HL-60/S4 treated with retinoic acid at 250 ng/mL for 4 days and 3 days (cell line): ENCODE measurements around the gene FCER2.

ENCODE experiments used
- in situ Hi-C: fragments of 300-500 bp; cut with MboI; formaldehyde crosslinking; loops from 2 replicates; pipeline ENCODE4 v1.7.0; 2022; ENCODE audit warnings: low sequenced_read_pairs

The FCER2 gene

GRCh38 chr19:7704280-7705060 is 2.5 kb upstream of the FCER2 start:
- in situ Hi-C loops, result no loop called here

GRCh38 chr19:7703332-7703731 is 1.4 kb upstream of the FCER2 start:
- in situ Hi-C loops, result no loop called here

- in situ Hi-C loops, result no loop called here
Measured at GRCh38 chr19:7701049-7701653, 780 bp downstream of the FCER2 start.

GRCh38 chr19:7699417-7700401 is 2.2 kb downstream of the FCER2 start:
- in situ Hi-C loops, result no loop called here

GRCh38 chr19:7699003-7699402 is 2.9 kb downstream of the FCER2 start:
- in situ Hi-C loops, result no loop called here

- in situ Hi-C loops, result no loop called here
Measured at GRCh38 chr19:7698583-7698982, 3.3 kb downstream of the FCER2 start.

GRCh38 chr19:7697721-7698287 is 4.1 kb downstream of the FCER2 start:
- in situ Hi-C loops, result no loop called here

- in situ Hi-C loops, result no loop called here
Measured at GRCh38 chr19:7694499-7694898, 7.4 kb downstream of the FCER2 start.

GRCh38 chr19:7692417-7693088 is 9.4 kb downstream of the FCER2 start:
- in situ Hi-C loops, result no loop called here

GRCh38 chr19:7691497-7691896 is 10.4 kb downstream of the FCER2 start:
- in situ Hi-C loops, result no loop called here

GRCh38 chr19:7690779-7691258 is 11.1 kb downstream of the FCER2 start:
- in situ Hi-C loops, result no loop called here

- in situ Hi-C loops, result no loop called here
Measured at GRCh38 chr19:7689165-7689564, 12.8 kb downstream of the FCER2 start.

- in situ Hi-C loops, result no loop called here
Measured at GRCh38 chr19:7687177-7687576, 14.8 kb downstream of the FCER2 start.

- in situ Hi-C loops, result no loop called here
Measured at GRCh38 chr19:7685546-7686445, 16.1 kb downstream of the FCER2 start.

GRCh38 chr19:7682175-7682855 is 19.6 kb downstream of the FCER2 start:
- in situ Hi-C loops, result no loop called here

- in situ Hi-C loops, result no loop called here
Measured at GRCh38 chr19:7681340-7682174, 20.4 kb downstream of the FCER2 start.

GRCh38 chr19:7680606-7681339 is 21.2 kb downstream of the FCER2 start, which contains the start of gene TRAPPC5:
TRAPPC5 (plus strand) TSS chr19:7680833; CDS start chr19:7682254, 1,421 bp downstream.
- in situ Hi-C loops, result no loop called here
